Measurements from ENCODE around the gene DAGLA. TPM values are rescaled to one million over a fixed set of nuclear protein-coding genes. Genes with fewer than 3 reads are reported as not detected.
A peak's percentile ranks its signal among the peaks of the same experiment; 100 is the strongest.
"Not testable (repeated sequence)": the region's sequence is repeated elsewhere in the genome, so short reads cannot be mapped to it uniquely, and the experiment has no call there.

DAGLA gene
- total and polyA plus RNA-seq, 8 donors, result under 0.01 to 27.2 (median 1.0) TPM

DNA sequence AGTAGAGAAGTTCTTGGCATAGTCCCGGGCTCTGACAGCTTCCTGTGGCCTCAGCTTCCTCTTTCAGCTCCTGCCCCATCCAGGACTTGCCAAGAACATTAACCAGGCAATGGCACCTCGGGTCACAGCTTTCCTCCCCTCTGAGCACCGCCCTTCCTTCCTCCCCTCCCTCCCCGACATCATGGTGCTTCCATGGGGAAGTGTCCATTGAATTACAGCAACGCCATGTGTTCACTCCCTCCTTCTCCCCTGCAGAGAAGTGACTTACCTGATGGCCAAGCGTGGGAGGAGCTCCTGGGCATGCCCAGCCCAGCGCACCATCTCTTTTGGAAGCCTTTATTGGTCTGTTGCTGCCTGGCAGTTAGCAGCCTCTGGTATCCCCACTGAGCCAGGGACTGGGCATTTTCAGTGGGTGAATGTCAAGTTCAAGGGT lies 25.8 kb upstream of the DAGLA start:
- H3K27ac ChIP-seq, result no peak overlapping the region
- peak in 1 of 2 donors; percentile 40 for DNase-seq

DNA sequence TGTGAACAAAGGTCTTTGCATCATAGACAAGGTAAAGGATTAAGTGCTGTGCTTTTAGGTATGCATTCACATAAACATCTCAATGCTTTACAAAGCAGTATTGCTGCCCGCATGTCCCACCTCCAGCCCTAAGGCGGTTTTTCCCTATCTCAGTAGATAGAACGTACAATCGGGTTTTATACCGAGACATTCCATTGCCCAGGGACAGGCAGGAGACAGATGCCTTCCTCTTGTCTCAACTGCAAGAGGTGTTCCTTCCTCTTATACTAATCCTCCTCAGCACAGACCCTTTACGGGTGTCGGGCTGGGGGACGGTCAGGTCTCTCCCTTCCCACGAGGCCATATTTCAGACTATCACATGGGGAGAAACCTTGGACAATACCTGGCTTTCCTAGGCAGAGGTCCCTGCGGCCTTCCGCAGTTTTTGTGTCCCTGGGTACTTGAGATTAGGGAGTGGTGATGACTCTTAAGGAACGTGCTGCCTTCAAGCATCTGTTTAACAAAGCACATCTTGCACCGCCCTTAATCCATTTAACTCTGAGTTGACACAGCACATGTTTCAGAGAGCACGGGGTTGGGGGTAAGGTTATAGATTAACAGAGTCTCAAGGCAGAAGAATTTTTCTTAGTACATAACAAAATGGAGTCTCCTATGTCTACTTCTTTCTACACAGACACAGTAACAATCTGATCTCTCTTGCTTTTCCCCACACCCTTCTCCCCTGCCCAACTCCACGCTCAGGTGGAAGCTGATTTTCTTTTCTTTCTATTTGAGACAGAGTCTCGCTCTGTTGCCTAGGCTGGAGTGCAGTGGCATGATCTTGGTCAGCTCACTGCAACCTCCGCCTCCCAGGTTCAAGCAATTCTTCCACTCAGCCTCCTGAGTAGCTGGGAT lies 24.7 kb upstream of the DAGLA start:
- DNase-seq; H3K4me1 ChIP-seq; H3K36me3 ChIP-seq; H3K27ac ChIP-seq; H3K4me3 ChIP-seq; intact Hi-C loops (cut with DNase I; ENCODE audit: low total_unique reads); H3K9me3 ChIP-seq: not testable (repeated sequence)
- WGBS, 5 donors, result 38 to 59% (median 47%) methylated on average over 11 to 16 of the region's 17 CpGs
- H3K27me3 ChIP-seq, result peaks cover 0 to 29% (median 0%) of the 10 kb centered on the region in 3 donors

More for the DNA sequence above, 25.8 kb upstream of the DAGLA start:
- no peak for TF ChIP-seq EP300 (IDR thresholded peaks at IDR 0.05)
- TF ChIP-seq POLR2A (IDR thresholded peaks at IDR 0.05), result no peak
- TF ChIP-seq, protein P1, sequence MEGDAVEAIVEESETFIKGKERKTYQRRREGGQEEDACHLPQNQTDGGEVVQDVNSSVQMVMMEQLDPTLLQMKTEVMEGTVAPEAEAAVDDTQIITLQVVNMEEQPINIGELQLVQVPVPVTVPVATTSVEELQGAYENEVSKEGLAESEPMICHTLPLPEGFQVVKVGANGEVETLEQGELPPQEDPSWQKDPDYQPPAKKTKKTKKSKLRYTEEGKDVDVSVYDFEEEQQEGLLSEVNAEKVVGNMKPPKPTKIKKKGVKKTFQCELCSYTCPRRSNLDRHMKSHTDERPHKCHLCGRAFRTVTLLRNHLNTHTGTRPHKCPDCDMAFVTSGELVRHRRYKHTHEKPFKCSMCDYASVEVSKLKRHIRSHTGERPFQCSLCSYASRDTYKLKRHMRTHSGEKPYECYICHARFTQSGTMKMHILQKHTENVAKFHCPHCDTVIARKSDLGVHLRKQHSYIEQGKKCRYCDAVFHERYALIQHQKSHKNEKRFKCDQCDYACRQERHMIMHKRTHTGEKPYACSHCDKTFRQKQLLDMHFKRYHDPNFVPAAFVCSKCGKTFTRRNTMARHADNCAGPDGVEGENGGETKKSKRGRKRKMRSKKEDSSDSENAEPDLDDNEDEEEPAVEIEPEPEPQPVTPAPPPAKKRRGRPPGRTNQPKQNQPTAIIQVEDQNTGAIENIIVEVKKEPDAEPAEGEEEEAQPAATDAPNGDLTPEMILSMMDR (IDR thresholded peaks at IDR 0.05), result no peak
- TF ChIP-seq POLR2AphosphoS5 (IDR thresholded peaks at IDR 0.05), result no peak
- Histone ChIP-seq H3K27me3 (peaks cover 0 to 29% (median 0%) of the 10 kb centered on the region in 3 donors), H3K4me3 (no peak overlapping the region), H3K36me3 (no peaks in the 10 kb centered on the region), H3K4me1 (peaks cover 0 to 5% (median 2%) of the 10 kb centered on the region in 4 donors), H3K9me3 (no peaks in the 10 kb centered on the region)
- intact Hi-C loops (cut with DNase I; ENCODE audit: low total_unique reads), result no loop called here
- WGBS, 5 donors, result 45 to 61% (median 52%) methylated on average over 7 of the region's 7 CpGs

DNA sequence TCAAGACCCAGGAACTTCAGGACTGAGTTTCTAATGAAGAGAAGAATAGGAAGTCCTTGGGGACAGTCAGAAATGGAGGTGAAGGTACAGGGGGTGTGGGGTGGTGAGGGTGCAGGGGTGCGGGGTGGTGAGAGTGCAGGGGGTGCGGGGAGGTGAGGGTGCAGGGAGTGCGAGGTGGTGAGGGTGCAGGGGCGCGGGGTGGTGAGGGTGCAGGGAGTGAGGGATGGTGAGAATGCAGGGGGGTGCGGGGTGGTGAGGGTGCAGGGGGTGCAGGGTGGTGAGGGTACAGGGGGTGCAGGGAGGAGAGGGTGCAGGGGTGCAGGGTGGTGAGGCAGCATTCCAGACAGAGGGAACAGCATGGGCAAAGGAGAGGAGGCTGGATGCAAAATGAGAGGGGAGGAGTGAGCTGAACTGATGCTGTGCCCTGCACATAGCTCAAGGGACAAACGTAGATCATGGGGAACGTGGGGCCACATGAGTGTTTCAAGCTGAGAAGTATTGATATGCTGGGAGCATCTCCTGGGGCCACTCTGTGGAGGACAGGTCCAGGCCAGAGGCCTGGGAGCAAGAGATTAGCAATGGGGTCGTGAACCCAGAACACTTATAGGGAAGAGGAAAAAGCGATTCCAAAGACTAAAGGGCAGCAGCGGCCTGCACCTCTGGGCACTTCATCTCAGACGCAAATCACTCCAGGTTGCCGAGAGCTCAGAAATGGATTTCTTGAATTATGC lies 23.7 kb upstream of the DAGLA start:
- H3K27ac ChIP-seq, result no peak overlapping the region
- no peaks in the 10 kb centered on the region for H3K36me3 ChIP-seq
- intact Hi-C loops (cut with DNase I; ENCODE audit: low total_unique reads), result no loop called here
- no peak for DNase-seq
- WGBS, 5 donors, result 82 to 87% (median 85%) methylated on average over 11 to 13 of the region's 13 CpGs
- H3K27me3 ChIP-seq, result peaks cover 0 to 21% (median 0%) of the 10 kb centered on the region in 3 donors
- H3K4me1 ChIP-seq, result peaks cover 0 to 5% (median 2%) of the 10 kb centered on the region in 4 donors
- TF ChIP-seq, protein P1 (IDR thresholded peaks at IDR 0.05), result no peak
- no peak for TF ChIP-seq POLR2A (IDR thresholded peaks at IDR 0.05)
- no peaks in the 10 kb centered on the region for H3K9me3 ChIP-seq
- no peak overlapping the region for H3K4me3 ChIP-seq

DNA sequence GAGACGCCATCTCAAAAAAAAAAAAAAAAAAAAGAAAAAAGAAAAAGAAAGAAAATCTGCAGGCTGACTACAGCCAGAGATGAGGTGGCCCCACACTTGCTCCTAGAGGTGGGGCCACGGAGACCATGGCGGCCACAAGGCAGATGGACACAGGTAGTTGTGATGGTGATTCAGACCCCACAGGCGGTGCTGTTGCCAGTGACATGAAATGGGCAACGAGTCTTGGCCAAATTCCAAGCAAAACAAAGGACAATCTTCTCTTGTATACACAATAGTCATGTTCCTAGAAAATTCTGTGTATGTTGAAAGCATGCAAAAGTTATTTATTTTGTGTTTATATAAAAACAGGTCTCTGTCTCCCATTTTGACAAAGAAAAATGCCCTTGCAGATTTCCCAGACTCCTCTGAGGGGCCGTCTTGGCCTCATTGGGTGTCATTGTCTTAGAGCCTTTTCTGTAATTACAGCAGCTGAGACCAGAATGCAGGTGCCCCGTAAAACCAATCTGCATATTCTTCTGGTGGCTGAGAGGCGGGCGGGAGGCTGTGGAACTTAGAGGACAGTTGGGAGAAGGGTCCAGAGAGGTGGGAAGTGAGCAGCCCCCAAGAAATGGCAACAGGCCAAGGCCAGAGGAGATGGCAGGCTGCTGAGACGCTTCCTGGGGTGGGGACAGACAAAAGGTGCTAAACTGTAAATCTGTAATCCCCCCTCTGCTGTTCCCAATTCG lies 22.5 kb upstream of the DAGLA start:
- Histone ChIP-seq H3K4me1 (peaks cover 0 to 5% (median 2%) of the 10 kb centered on the region in 4 donors), H3K36me3 (no peaks in the 10 kb centered on the region), H3K27me3 (peaks cover 0 to 16% (median 0%) of the 10 kb centered on the region in 3 donors), H3K9me3 (no peaks in the 10 kb centered on the region), H3K27ac (no peak overlapping the region), H3K4me3 (no peak overlapping the region)
- WGBS, 5 donors, result 60 to 64% (median 63%) methylated on average over 10 to 11 of the region's 11 CpGs
- intact Hi-C loops (cut with DNase I; ENCODE audit: low total_unique reads), result no loop called here
- DNase-seq, result no peak
- TF ChIP-seq, protein P1 (IDR thresholded peaks at IDR 0.05), result no peak
- no peak for TF ChIP-seq POLR2A (IDR thresholded peaks at IDR 0.05)
- no peak for TF ChIP-seq POLR2AphosphoS5 (IDR thresholded peaks at IDR 0.05)
- no peak for TF ChIP-seq EP300 (IDR thresholded peaks at IDR 0.05)
